ENCODE data around the gene PXMP2. TPM values are rescaled to one million over a fixed set of nuclear protein-coding genes. Genes with fewer than 3 reads are reported as not detected.
A peak's percentile ranks its signal among the peaks of the same experiment; 100 is the strongest.

The PXMP2 gene
- total RNA-seq, 6 experiments from 2014 or later, result 19.8 to 22.6 (median 21.9) TPM

- no peak for DNase-seq
- Mint-ChIP-seq H3K27me3 (ENCODE audit: insufficient read depth) (no peaks in the 10 kb centered on the region), H3K4me1 (ENCODE audit: low read depth) (no peaks in the 10 kb centered on the region), H3K27ac (no peak overlapping the region), H3K4me3 (no peak overlapping the region), H3K36me3 (ENCODE audit: low read depth) (peaks cover 25% of the 10 kb centered on the region), H3K9me3 (no peaks in the 10 kb centered on the region)
- TF ChIP-seq CTCF (IDR thresholded peaks at IDR 0.05), result no peak
Observed at GRCh38 chr12:132675757-132676432, 11.5 kb upstream of the PXMP2 start.

GRCh38 chr12:132677492-132677891, 9.9 kb upstream of the PXMP2 start:
- Mint-ChIP-seq H3K4me3 (no peak overlapping the region), H3K4me1 (ENCODE audit: low read depth) (no peaks in the 10 kb centered on the region), H3K36me3 (ENCODE audit: low read depth) (peaks cover 21% of the 10 kb centered on the region), H3K27me3 (ENCODE audit: insufficient read depth) (no peaks in the 10 kb centered on the region), H3K27ac (no peak overlapping the region), H3K9me3 (no peaks in the 10 kb centered on the region)
- no peak for DNase-seq
- TF ChIP-seq CTCF (IDR thresholded peaks at IDR 0.05), result no peak

- DNase-seq, result no peak
- Mint-ChIP-seq H3K4me3 (peak overlapping the region; percentile 73), H3K4me1 (ENCODE audit: low read depth) (peaks cover 12% of the 10 kb centered on the region), H3K9me3 (no peaks in the 10 kb centered on the region), H3K27me3 (ENCODE audit: insufficient read depth) (no peaks in the 10 kb centered on the region; the same call in none of the 2 replicates), H3K27ac (no peak overlapping the region), H3K36me3 (ENCODE audit: low read depth) (peaks cover 14% of the 10 kb centered on the region; the same call in 1 of the 2 replicates)
- TF ChIP-seq CTCF (IDR thresholded peaks at IDR 0.05), result no peak
Observed at GRCh38 chr12:132685400-132685799, 2.0 kb upstream of the PXMP2 start.

- Mint-ChIP-seq H3K9me3 (no peaks in the 10 kb centered on the region), H3K36me3 (ENCODE audit: low read depth) (peaks cover 14% of the 10 kb centered on the region; the same call in 1 of the 2 replicates), H3K27ac (no peak overlapping the region), H3K27me3 (ENCODE audit: insufficient read depth) (no peaks in the 10 kb centered on the region; the same call in none of the 2 replicates), H3K4me1 (ENCODE audit: low read depth) (peaks cover 12% of the 10 kb centered on the region), H3K4me3 (peak overlapping the region; percentile 78)
- DNase-seq, result no peak
- no peak for TF ChIP-seq CTCF (IDR thresholded peaks at IDR 0.05)
Observed at GRCh38 chr12:132686825-132687210, 569 bp upstream of the PXMP2 start.

- peaks cover 10% of the 10 kb centered on the region; the same call in 1 of the 2 replicates for H3K36me3 Mint-ChIP-seq (ENCODE audit: low read depth)
- no peak for TF ChIP-seq CTCF (IDR thresholded peaks at IDR 0.05)
- H3K27ac Mint-ChIP-seq, result peak overlapping the region; percentile 56; the same call in 1 of the 2 replicates
- H3K4me1 Mint-ChIP-seq (ENCODE audit: low read depth), result peaks cover 12% of the 10 kb centered on the region
- H3K27me3 Mint-ChIP-seq (ENCODE audit: insufficient read depth), result no peaks in the 10 kb centered on the region; the same call in none of the 2 replicates
- DNase-seq, result no peak
- H3K4me3 Mint-ChIP-seq, result peak overlapping the region; percentile 66
- H3K9me3 Mint-ChIP-seq, result no peaks in the 10 kb centered on the region
Observed at GRCh38 chr12:132689227-132689626, 1.8 kb downstream of the PXMP2 start.

Measured in HFFc6 (cell line).